Liver (tissue), 9 donors: ENCODE measurements around the gene MEIOB. TPM values are rescaled to one million over a fixed set of nuclear protein-coding genes. Genes with fewer than 3 reads are reported as not detected.

Source experiments
- DNase-seq: peaks from one replicate; pipeline ENCODE4 v3.0.0-alpha.2; 2017; ENCODE audit warnings: low spot score
- H3K27ac ChIP-seq, 2 donors: one replicate each; pipeline ENCODE4 v1.7.0; 2013; ENCODE audit warnings: inconsistent platforms in 2 of 2, low read length in 2 of 2, control low read depth in 1 of 2, low read depth in 1 of 2, mild to moderate bottlenecking in 1 of 2
- H3K27me3 ChIP-seq, 4 donors: one replicate each; pipeline versions ENCODE4 v1.6.1 to v1.7.0; 2013; ENCODE audit warnings: low read length in 3 of 4, inconsistent platforms in 1 of 4, mild to moderate bottlenecking in 1 of 4, moderate library complexity in 1 of 4; ENCODE audit not compliant: control insufficient read depth in 4 of 4, insufficient read depth in 4 of 4
- H3K36me3 ChIP-seq, 4 donors: one replicate each; pipeline versions ENCODE4 v1.6.1 to v1.7.0; 2013; ENCODE audit warnings: low read length in 3 of 4, mild to moderate bottlenecking in 3 of 4, low read depth in 1 of 4, moderate library complexity in 1 of 4; ENCODE audit not compliant: control insufficient read depth in 4 of 4, insufficient read depth in 3 of 4
- H3K4me1 ChIP-seq, 4 donors: one replicate each; pipeline versions ENCODE4 v1.6.1 to v1.7.0; 2013; ENCODE audit warnings: low read length in 3 of 4, mild to moderate bottlenecking in 3 of 4, moderate library complexity in 1 of 4; ENCODE audit not compliant: control insufficient read depth in 4 of 4, insufficient read depth in 4 of 4
- H3K4me3 ChIP-seq, 3 donors: one replicate each; pipeline versions ENCODE4 v1.6.1 to v1.7.0; 2013; ENCODE audit warnings: low read length in 3 of 3, control low read depth in 1 of 3, low read depth in 1 of 3, mild to moderate bottlenecking in 1 of 3
- H3K9ac ChIP-seq, 2 donors: one replicate each; pipeline ENCODE4 v1.7.0; 2013; ENCODE audit warnings: low read length in 2 of 2, mild to moderate bottlenecking in 2 of 2, moderate library complexity in 2 of 2, control low read depth in 1 of 2, low read depth in 1 of 2
- H3K9me3 ChIP-seq, 4 donors: one replicate each; pipeline versions ENCODE4 v1.6.1 to v1.7.0; 2013; ENCODE audit warnings: low read length in 3 of 4; ENCODE audit not compliant: control insufficient read depth in 4 of 4
- CTCF ChIP-seq: fragments of 150-350 bp; IDR thresholded peaks from 2 replicates; pipeline ENCODE4 v1.5.1; 2017; ENCODE audit warnings: improper control_type of control experiment, low read depth, low read length; ENCODE audit not compliant: missing input control
- EGR1 ChIP-seq, 2 donors: IDR thresholded peaks; 2 replicates each; pipeline ENCODE4 v1.6.1; 2016 to 2018; ENCODE audit warnings: antibody characterized with exemption in 2 of 2, low read depth in 2 of 2
- FOXA1 ChIP-seq: IDR thresholded peaks from 2 replicates; pipeline ENCODE4 v1.6.1; 2016; ENCODE audit warnings: antibody characterized with exemption
- GABPA ChIP-seq, 2 donors: IDR thresholded peaks in 1 of 2; conservative IDR thresholded peaks in 1 of 2; 2 replicates each; pipeline ENCODE4 v1.6.1; 2016; ENCODE audit warnings: antibody characterized with exemption in 2 of 2, mild to moderate bottlenecking in 1 of 2, moderate library complexity in 1 of 2
- HNF4A ChIP-seq, 2 donors: conservative IDR thresholded peaks; 2 replicates each; pipeline ENCODE4 v1.6.1; 2016; ENCODE audit warnings: antibody characterized with exemption in 2 of 2, mild to moderate bottlenecking in 2 of 2
- JUND ChIP-seq, 2 donors: IDR thresholded peaks; 2 replicates each; pipeline ENCODE4 v1.6.1; 2016; ENCODE audit warnings: antibody characterized with exemption in 2 of 2
- NR2F2 ChIP-seq: IDR thresholded peaks from 2 replicates; pipeline ENCODE4 v1.6.1; 2016; ENCODE audit warnings: antibody characterized with exemption
- RAD21 ChIP-seq, 2 donors: IDR thresholded peaks; 2 replicates each; pipeline ENCODE4 v1.6.1; 2016; ENCODE audit warnings: antibody characterized with exemption in 2 of 2, mild to moderate bottlenecking in 2 of 2
- RXRA ChIP-seq, 2 donors: IDR thresholded peaks; 2 replicates each; pipeline ENCODE4 v1.6.1; 2017 to 2018; ENCODE audit warnings: antibody characterized with exemption in 2 of 2, mild to moderate bottlenecking in 1 of 2
- SP1 ChIP-seq: IDR thresholded peaks from 2 replicates; pipeline ENCODE4 v1.6.1; 2018; ENCODE audit warnings: antibody characterized with exemption, mild to moderate bottlenecking
- TAF1 ChIP-seq: conservative IDR thresholded peaks from 2 replicates; pipeline ENCODE4 v1.6.1; 2016; ENCODE audit warnings: antibody characterized with exemption, mild to moderate bottlenecking
- YY1 ChIP-seq: IDR thresholded peaks from 2 replicates; pipeline ENCODE4 v1.6.1; 2016; ENCODE audit warnings: antibody characterized with exemption, mild to moderate bottlenecking
- ZBTB33 ChIP-seq: IDR thresholded peaks from 2 replicates; pipeline ENCODE4 v1.6.1; 2016; ENCODE audit warnings: antibody characterized with exemption
- WGBS: extraction: QIAGEN DNeasy Blood & Tissue Kit; methylation state at CpG from one replicate; pipeline ENCODE4 v1.1.7; 2013; 5-methylcytosine and 5-hydroxymethylcytosine counted together
- polyA plus RNA-seq, 2 donors: library from polyadenylated mRNA; stranded (reverse) in 1 of 2; unstranded in 1 of 2; fragments of 200-250 nt in 1 of 2; fragments of >200 nt in 1 of 2; fragmentation: Nextera tagmentation in 1 of 2; extraction: Ambion mirVana in 1 of 2; gene quantifications; one replicate each; pipeline versions ENCODE4 v1.2.1 to v1.2.3, GENCODE V29; 2013 to 2015
- total RNA-seq, 2 donors: library from RNA; depleted of rRNA; stranded (reverse); fragments of >200 nt; gene quantifications; one replicate each; pipeline ENCODE4 v1.2.3, GENCODE V29; 2014
- TF ChIP-seq, protein P1 (sequence below): IDR thresholded peaks from 2 replicates; pipeline ENCODE4 v1.6.1; 2016; ENCODE audit warnings: antibody characterized with exemption
- TF ChIP-seq, protein P2 (sequence below): IDR thresholded peaks from 2 replicates; pipeline ENCODE4 v1.6.1; 2016; ENCODE audit warnings: antibody characterized with exemption
- donor health status: healthy.
- donor health status: healthy.
- donor health status: healthy.
- donor health status: healthy.
- donor health status: healthy.

Gene MEIOB
- total and polyA plus RNA-seq, 4 donors: 0.33 to 2.2 TPM; not detected in 2

DNA sequence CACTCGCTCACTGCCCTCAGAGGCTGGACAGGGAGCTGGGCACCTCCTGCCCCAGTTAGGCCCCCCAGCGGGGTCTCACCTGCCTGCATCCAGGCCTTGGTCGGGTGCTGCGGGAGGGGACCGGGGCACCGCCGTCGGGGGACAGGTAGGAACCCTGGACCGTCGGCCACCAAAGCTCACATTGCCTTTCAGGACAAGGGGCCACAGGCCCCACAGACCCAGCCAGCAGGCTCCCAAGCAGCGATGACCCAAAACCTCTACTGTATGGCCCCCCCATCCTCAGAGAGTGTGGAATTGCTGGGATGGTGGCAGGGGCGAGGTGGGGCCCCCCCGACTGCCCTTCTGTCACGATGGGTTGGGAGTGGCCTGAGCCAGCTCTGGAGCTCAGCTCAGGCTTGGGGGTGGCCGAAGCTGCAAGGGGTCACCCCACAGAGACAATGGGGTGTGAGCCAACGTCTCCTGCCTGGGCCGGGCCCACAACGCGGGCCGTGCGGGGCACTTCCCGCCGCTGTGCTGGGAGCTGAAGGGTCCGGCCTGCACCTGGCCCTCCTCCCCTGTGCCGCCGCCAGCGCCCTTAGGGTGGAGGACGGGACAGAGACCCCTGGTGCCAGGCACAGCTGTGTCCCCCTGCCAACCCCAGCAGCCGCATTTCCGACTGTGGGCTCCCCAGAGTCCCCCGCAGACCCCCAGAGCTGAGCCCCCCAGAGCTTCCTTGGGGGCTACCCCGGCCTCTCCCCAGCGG lies 79.0 kb downstream of the MEIOB start:
- no peaks in the 10 kb centered on the region for H3K27me3 ChIP-seq
- 42% methylated on average over 33 of the region's 33 CpGs for WGBS
- peaks cover 0 to 27% (median 4%) of the 10 kb centered on the region in 4 donors for H3K36me3 ChIP-seq
- H3K9ac ChIP-seq: peak overlapping the region in 1 of 2 donors; percentile 71
- H3K4me1 ChIP-seq: peaks cover 20 to 66% (median 47%) of the 10 kb centered on the region in 4 donors
- TF ChIP-seq NR2F2: no peak
- no peak for TF ChIP-seq TAF1
- no peak for TF ChIP-seq GABPA (IDR thresholded peaks at IDR 0.05 in 1 of 2, conservative IDR thresholded peaks at IDR 0.05 in 1 of 2)
- TF ChIP-seq HNF4A (conservative IDR thresholded peaks at IDR 0.05): no peak
- TF ChIP-seq ZBTB33: no peak
- TF ChIP-seq SP1: no peak
- TF ChIP-seq CTCF: no peak
- no peak for TF ChIP-seq FOXA1
- no peak for TF ChIP-seq JUND (IDR thresholded peaks at IDR 0.05)
- TF ChIP-seq RAD21 (IDR thresholded peaks at IDR 0.05): no peak
- TF ChIP-seq, protein P1, sequence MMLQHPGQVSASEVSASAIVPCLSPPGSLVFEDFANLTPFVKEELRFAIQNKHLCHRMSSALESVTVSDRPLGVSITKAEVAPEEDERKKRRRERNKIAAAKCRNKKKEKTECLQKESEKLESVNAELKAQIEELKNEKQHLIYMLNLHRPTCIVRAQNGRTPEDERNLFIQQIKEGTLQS: no peak
- TF ChIP-seq, protein P2, sequence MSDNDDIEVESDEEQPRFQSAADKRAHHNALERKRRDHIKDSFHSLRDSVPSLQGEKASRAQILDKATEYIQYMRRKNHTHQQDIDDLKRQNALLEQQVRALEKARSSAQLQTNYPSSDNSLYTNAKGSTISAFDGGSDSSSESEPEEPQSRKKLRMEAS: no peak
- no peak for TF ChIP-seq EGR1 (IDR thresholded peaks at IDR 0.05; ENCODE audit: low read depth in 2 of 2)
- no peak for DNase-seq
- peak overlapping the region; percentile 63 to 73 (median 70) for H3K4me3 ChIP-seq
- H3K9me3 ChIP-seq: no peaks in the 10 kb centered on the region
- H3K27ac ChIP-seq: peak overlapping the region; percentile 64 to 76

- Histone ChIP-seq H3K4me1 (peaks cover 20 to 66% (median 47%) of the 10 kb centered on the region in 4 donors), H3K27ac (peak overlapping the region; percentile 64 to 76), H3K9me3 (no peaks in the 10 kb centered on the region), H3K27me3 (no peaks in the 10 kb centered on the region), H3K4me3 (peak overlapping the region in 1 of 3 donors; percentile 70), H3K36me3 (peaks cover 0 to 30% (median 4%) of the 10 kb centered on the region in 4 donors), H3K9ac (peak overlapping the region in 1 of 2 donors; percentile 71)
- DNase-seq: no peak
- 56% methylated on average over 59 of the region's 59 CpGs for WGBS
- TF ChIP-seq ZBTB33 (no peak), RXRA (IDR thresholded peaks at IDR 0.05) (peak in 1 of 2 donors; percentile 9), CTCF (peak; percentile 15), YY1 (peak; percentile 67)
- TF ChIP-seq, protein P2: peak; percentile 85
Observed at GRCh38 chr16:1791943-1792812, 79.8 kb downstream of the MEIOB start.
